HepG2 (cell line): ENCODE data around the gene PIR.

Source experiments
- CENPBD1 ChIP-seq: sonication (generic); formaldehyde crosslinking; IDR thresholded peaks from 2 replicates; pipeline ENCODE4 v1.8.0; 2022; ENCODE audit warnings: missing genetic modification reagents, low read depth, mild to moderate bottlenecking, borderline replicate concordance
- CHD2 ChIP-seq: IDR thresholded peaks from 2 replicates; pipeline ENCODE4 v1.6.1; 2011; ENCODE audit warnings: low read depth, low read length, improper control_type of control experiment
- JARID2 ChIP-seq: sonication (generic); formaldehyde crosslinking; IDR thresholded peaks from 2 replicates; pipeline ENCODE4 v1.8.1; 2023; ENCODE audit warnings: missing genetic modification reagents, inconsistent platforms; ENCODE audit not compliant: insufficient replicate concordance

DNA sequence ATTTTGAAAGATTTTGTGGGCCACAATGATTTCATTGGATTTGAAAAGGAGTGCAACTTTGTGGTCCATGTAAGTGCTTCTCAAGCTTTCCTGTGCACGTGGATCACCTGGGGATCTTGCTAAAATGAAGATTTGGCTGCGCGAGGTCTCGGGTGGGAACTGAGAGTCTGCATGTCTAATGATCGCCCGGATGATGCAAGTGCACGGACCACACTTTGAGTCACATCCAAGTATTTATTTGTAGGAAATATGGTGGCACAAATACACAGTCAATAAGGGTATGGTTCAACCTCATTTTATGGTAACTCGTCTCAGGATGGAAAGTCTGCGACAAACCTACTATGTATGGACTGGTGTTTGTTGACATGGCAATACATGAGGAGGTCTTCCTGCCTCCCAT is 8.4 kb upstream of the PIR start:
- no peak for TF ChIP-seq CHD2
- TF ChIP-seq CENPBD1 (CRISPR knock-in tag) = no peak
- no peak for TF ChIP-seq JARID2 (CRISPR knock-in tag)
